ENCODE measurements around the gene KRT15. TPM values are rescaled to one million over a fixed set of nuclear protein-coding genes. Genes with fewer than 3 reads are reported as not detected.

KRT15 gene
- total RNA-seq, 1 donor from 2014 or later, result not detected

DNA sequence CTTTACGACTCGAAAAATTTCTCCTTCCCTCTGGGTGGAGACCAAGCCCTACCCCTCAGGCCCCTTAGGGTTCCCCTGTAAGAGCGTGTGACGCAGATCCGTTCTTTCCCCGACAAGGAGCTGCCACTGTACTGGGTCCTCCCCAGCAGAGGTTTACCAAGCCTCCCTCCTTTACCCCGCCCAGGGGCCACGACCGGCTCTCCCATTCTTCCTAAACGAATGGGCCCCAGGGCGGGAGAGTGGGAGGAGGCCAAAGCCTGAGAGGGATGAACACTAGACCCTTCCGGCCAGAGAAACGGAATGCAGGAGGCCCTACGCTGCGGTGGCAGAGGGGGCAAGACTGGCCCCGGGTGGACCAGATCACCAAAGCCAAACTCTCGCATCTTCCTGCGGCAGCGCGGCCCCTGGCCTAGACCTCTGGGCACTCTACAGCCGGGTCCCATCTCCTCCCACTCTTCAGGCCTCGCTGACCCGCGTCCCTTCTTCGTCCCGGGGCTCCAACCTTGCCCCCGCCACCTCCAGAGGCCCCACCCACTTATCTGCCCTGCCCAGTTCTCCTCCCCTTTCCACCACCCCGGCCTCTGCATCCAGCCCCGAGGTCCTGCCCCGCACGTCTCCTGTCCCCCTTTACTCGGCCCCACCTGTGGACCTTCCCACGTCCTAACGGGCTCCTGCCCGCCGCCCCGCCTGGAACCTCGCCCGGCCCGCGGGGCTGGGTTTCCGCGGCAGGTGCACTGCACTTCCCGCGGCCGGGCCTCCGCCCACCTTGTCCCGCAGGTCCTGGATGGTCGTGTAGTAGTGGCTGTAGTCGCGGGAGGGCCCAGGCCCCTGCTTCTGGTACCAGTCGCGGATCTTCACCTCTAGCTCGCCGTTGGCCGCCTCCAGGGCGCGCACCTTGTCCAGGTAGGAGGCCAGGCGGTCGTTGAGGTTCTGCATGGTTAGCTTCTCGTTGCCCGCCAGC is 8.7 kb upstream of the KRT15 start:
- no peak for DNase-seq (ENCODE audit: low spot score)

DNA sequence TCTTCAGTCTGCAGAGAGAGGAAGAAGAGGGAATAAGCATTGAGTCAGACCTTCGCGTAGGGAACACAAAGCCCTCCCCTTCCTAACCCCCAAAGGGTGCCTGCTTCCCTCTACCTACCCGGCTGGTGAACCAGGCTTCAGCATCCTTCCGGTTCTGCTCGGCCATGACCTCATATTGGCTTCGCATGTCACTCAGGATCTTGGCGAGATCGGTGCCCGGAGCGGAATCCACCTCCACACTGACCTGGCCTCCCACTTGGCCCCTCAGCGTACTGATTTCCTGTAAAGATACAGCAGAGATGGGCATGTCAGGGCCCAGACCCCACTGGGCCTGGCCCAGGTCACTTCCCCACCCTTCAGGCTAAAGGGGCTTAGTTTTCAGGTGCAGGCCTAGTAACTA is 5.6 kb upstream of the KRT15 start:
- DNase-seq (ENCODE audit: low spot score), result no peak

DNA sequence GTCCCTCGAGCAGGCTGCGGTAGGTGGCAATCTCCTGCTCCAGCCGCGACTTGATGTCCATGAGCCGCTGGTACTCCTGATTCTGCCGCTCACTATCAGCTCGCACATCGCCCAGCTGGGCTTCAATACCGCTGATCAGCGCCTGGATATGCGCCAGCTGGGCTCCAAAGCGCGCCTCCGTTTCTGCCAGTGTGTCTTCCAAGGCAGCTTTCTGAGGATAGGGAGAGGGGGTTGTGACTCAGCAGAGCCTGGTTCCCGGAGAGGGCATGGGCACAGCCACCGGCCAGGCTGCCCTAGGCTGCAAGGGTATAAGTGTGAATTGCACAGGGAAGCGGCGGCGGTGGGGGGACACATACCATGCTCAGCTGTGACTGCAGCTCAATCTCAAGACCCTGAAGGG is 5.1 kb upstream of the KRT15 start:
- no peak for DNase-seq (ENCODE audit: low spot score)

DNA sequence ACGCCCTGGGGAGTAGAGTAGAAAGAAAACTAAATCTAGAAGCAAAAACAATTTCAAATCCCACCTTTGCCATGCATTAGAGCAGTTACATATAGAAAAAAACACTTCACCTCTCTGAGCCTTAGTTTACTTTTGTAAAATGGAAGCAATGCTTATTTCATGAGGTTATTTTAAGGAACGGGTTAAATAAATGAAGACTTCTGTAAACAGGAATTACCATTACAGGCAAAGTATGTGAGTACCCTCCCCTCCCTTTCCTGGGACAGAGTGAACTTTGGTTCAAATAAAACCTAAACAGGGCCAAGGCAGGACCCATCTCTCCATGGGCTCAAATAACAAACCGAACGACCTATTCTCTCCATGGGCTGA is 4.5 kb upstream of the KRT15 start:
- DNase-seq (ENCODE audit: low spot score), result no peak

DNA sequence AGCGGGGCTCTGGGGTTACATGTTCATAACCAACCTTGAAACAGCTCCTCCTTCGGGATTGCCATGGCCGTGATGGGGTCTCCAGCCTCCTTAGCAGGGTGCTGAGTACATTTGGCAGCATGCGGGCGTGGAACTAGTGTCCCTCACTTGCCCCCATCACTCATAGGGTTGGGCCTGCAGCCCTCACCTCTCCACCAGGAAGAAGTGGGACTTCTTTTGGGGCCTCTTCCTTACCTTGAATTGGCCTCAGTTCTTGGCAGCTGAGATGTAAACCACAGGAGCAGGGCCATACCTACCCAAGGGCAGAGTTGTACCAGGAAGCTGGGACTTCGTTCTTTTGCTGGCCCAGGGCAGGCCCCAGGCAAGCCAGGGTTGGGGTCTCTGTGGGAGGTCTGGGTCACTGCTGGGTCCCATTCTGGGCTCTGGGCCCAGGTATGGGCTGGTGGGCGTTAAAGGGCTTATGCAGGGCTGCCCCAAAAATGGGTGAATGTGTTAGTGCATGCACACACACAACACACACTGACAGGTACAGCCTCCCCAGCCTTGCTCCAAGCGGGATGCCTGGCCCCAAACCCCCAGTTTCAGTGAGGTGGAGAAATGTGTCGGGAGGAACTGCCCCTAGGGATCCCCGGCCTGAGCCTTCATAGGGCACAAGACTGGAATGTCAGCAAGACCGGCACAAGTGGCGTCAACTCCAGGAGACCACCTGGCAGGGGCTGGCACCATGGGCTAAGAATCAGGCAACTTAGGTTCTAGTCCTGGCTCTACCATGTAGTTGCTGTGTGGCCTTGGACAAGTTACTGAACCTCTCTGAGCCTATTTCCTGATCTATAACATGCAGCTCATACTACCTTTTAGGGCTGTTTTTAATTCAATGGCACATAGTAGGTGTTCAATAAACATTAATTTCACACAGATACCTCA is 3.9 kb upstream of the KRT15 start:
- DNase-seq (ENCODE audit: low spot score), result no peak

DNA sequence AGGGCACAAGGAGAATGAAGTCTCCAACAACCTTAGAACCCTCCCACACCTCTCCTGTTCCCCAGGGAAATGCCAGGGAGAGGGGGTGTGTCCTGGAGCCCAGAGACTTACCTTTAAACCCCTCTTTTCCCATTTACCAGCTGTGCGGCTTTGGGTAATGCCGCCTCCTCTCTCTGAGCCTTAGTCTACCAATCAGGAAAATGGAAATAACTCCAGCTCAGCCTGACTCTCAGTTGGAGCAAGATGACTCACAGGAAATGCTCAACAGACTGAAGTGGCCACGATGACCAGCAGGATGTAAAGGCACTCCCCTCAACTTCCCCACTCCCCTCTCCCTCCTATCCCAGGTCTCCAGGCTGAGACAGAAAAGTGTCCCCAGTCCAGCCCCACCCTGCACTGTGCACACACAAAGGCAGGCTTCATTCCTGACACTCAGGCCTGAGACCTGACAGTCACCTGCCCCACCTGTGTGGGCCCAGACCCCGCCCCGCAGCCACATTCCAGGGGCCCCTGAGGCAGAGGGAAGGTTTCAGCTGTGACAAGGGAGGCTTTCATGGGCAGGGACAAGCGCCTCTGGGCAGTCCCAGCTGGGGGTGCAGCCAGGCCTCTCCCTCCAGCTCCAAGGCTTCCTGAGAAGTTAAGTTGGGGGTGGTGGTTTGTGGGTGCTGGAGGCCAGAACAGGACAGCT is 3.0 kb upstream of the KRT15 start:
- no peak for DNase-seq (ENCODE audit: low spot score)

DNA sequence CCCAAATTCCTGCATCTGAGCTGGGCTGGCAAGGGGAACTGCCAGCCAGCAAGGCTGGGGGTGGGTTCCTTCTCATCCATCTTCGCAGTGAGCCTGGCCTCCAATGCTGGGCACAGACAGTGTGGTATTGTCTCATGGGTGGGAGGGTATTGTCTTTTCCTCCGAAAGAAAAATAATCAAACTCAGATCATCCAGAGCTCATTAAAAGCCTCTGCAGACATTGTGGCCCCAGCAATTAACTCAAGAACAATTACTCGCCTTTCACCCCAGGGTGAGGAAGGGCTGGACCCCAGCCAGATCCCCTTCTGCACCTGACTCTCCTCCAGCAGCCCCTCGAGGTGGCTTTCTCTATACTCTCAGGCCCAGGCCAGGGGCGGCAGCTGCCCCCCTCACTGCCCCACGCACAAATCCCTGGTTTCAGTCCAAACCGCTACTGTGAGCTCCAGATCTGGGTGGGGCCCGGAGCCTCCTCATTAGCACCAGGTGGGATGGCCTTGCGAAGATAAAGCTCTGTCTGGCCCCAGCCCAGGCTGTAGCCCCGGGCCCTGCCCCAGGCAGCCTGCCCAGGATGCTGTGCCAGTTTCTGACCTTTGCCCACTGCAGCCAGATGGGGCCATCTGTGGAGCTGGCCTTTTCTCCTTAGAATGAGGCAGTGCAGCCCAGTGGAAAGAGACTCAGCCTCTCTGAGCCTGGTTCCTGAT is 2.3 kb upstream of the KRT15 start:
- DNase-seq (ENCODE audit: low spot score), result no peak

DNA sequence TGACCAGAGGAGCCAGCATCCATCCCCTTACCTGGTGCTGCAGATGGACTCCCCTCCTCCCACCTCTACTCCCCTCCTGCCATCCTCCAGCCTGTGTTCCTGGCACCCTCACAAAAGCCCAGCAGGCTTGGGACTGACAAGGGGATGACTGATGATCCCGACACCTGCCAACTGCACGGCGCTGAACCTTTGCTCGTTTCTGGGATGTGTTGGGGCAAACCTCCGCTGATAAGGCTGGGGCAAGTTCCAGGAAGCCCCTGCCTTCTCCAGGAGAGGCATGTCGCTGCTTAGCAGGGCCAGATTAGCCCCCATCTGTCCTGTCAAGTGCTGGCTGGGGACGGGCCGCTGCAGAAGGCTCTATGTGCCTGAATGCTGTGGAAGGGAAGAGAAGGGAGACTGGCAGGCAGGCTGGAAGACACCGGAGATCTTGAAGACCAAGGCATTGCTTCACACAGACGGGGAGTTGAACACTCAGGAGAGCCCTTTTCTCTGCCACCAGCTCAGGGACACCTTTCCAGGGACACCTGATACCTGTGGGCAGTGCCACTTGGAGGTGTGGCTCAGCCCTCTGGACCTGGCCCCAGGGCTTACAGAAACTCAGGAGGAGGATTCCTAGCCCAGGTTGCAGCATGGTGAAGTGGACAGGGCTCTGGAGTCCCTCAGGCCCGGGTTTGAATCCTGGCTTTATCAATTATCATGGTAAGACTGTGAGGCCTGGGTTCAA is 973 bp upstream of the KRT15 start:
- DNase-seq (ENCODE audit: low spot score), result no peak

DNA sequence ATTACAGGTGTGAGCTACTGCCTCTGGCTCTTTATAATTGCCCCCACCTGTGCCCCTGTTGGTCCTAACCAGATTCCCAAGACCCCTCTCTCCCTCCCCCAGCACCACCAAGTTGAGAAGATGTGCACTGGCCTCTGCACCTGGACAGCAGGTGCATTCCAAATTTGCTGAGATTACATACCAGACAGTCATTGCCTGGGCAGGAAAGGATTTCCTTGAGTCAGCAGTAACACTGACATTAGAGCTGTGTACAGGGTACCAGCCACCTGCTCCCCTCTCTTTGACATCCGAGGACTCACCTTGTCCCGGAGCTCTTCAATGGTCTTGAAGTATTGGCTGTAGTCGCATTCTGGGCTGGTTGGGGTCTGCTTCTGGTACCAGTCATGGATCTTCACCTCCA is 659 bp downstream of the KRT15 start:
- no peak for DNase-seq (ENCODE audit: low spot score)

DNA sequence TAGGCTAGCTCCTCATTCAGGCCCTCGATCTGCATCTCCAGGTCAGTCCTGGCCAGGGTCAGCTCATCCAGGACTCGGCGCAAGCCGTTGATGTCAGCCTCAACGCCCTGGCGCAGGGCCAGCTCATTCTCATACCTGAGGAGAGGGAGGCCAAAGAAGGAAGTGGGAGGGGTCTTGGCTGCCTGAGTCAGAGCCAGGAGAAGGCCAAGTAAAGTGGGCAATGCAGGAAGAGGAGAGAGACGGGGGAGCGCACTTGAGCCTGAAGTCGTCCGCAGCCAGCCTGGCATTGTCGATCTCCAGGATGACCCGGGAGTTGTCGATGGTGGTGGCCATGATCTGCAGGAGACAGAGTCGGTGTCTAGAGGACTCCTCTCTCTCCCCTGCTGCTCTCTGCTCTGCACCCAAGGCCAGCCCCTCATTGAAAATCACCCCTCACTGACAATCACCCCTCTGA is 1.8 kb downstream of the KRT15 start:
- DNase-seq (ENCODE audit: low spot score), result no peak

DNA sequence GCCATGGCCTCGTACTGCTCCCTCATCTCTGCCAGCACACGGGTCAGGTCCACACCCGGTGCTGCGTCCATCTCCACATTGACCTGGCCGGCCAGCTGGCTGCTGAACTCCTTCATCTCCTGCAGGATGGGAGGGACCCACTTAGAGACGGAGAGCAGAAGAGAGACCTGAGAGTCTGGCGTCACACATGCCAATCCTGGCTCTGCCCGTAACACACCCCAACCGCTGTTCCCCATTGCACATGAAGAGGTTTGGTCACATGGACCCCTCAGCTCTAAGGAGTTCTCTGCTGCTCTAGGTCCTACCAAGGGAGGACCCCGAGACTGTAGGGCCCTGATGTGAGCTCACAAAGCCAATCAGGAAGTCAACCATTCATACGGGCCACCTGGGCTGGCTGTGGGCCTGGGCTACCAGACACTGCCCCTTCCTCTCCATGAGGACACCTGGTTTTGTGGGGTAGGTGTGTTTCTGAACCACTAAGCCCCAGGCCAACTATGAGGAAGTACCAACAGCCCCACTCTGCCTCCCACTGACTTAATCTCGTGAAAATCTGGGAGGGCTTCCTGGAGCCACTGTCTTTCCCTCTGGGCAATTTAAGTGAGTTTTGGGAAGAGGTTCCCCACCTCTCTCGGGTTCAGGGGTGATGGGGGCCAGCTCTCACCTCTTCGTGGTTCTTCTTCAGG is 2.4 kb downstream of the KRT15 start:
- no peak for DNase-seq (ENCODE audit: low spot score)

DNA sequence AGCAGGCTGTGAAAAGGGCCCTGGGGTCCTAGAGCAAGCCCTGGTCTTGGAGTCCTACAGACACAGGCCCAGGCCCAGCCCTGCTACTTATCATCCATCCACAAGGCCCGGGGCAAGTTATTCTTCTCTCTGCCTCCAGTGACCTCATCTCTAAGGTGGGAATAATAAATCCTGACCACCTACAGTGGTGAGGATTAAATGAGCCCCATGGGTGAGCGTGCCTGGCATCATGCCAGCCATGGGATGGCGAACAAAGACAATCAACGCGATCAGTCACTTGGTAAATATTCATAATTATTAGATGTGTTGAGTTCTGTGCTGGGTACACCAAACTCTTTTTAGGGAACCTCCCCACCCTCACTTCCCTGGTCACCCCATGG is 5.5 kb downstream of the KRT15 start:
- DNase-seq (ENCODE audit: low spot score), result no peak

DNA sequence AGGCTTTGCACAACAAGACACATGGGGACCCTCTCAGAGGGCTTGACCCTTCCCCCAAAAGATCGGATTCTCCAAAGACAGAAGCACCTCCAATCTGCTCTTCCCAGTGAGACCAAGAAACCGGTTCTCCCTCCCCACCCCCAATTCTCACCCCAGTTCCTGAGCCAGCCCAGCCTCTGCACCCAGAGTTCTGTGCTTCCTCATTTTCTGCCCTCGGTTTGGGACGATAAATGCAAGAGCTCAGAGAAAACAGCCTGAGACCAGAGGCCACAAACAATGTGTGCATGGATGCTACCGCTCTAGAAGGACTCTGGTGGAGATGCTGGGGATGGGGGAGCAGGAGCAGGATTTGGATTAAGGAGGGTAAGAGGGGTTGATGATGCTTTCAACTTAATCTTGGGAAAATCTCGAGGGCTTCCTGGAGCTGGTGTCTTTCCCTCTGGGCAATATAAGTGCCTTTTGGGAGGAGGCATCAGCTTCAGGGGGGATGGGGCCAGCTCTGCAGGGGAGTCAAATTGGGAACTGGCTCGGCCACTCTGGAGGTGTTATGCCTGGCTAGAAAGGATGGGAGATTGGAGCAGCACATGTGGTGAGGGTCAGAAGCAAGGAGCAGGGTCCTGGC is 6.0 kb downstream of the KRT15 start:
- no peak for DNase-seq (ENCODE audit: low spot score)

DNA sequence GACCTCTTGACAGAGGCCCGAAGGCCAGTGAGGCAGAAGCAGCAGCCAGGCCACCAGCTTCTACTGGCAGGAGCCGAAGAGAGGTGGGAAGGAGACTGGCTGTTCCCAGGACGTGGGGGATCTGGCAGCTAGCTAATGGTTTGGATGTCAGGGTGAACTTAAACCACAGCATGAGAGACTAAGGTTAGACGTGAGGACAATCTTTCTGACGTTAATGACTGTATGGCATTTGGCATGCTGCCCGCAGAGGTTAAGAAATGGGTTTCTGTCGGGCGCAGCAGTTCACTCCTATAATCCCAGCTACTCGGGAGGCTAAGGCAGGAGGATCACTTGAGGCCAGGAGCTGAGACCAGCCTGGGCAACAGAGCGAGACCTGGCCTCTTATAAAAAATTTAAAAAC is 7.0 kb downstream of the KRT15 start:
- DNase-seq (ENCODE audit: low spot score), result no peak

DNA sequence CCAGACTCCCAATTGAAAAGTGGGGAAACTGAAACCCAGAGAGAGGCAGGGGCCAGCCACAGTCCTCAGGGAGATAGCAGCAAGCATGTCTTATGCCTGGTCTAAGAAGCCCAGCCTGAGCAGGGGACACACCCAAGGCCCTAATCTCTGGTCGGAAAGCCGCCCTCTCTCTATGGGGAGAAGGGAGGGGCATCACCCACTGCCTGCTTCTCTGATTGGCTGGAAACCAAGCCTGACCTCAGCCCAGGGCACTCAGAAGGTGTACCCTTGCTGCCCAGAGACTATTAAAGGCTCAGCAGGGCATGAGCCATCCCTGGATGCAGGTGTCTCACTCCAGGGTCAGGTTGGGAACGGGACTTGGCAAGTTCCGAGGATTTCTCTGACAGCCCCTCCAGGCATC is 7.6 kb downstream of the KRT15 start:
- DNase-seq (ENCODE audit: low spot score), result no peak

DNA sequence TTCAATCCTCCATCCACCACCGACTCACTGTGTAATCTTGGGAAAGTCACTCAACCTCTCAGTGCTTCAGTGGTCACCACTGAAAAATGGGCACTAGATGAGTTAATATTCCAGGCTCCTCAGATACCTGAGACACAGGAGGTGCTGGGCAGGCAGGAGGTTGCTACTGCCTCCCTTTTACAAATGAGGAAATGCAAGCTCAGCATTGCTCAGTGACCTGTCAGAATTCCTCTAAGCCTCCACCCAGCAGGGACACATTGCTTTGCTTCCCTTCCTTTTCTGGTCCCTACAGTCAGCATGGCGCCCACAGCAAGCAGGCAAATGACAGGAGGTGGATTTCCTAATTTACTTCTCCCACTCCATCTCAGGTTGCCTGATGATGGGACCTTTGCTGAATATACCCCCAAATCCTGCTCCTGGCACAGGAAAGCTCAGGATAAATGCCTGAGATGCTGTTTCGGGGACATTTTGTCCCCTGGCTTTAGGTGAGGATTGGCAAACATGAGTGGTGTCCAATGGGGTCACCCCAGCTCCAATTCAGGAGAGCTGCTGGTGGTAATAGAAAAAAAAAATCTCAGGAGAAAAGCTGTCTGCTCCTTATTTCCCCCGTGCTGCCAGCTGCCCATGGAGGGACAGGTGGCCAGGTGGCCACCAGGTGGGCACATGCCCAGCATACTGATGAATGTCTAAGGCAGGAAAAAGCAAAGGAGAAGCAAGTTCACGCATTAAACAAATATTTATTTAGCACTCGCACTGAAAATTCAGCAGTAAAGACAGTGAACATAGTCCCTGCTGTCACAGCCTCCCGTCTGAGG is 8.2 kb downstream of the KRT15 start:
- DNase-seq (ENCODE audit: low spot score), result no peak

DNA sequence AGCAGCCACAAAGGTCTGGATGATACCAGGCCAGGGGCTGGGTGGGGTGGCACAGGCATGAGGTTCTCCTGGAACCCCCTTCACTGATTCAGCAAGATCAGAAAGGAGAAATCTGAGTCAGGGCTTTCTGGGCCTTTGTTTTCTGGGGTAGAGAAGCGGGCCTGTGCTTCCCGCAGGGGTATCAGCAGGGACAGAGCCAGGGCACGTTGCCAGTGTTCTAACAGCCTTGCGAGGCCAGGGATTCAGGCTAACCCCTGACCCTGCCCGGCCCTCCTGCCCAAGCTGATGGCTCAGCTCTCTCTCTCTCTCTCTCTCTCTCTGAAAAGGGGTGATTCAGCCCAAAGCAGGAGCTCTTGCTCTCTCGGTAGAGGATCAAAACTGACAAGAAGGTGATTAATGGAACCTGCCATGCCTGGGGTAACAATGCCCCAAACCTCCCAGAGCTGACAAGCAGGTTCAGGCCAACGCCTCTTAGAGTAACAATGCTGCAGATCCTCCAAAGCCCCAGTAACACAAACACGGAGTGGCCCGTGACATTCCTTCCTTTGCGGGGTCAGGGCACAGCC is 11.3 kb downstream of the KRT15 start:
- no peak for DNase-seq (ENCODE audit: low spot score)

All from mesenteric fat pad (tissue), 1 donor.